Lung (tissue), 12 donors: ENCODE data around the gene BDP1. TPM values are rescaled to one million over a fixed set of nuclear protein-coding genes. Genes with fewer than 3 reads are reported as not detected.

ENCODE experiments used
- ATAC-seq: fragments of 200-7000 bp; cut with Tn5 transposase; one replicate; pipeline ENCODE4 v1.9.1; 2020; ENCODE audit warnings: moderate number of reproducible peaks; ENCODE audit not compliant: insufficient read depth, low FRiP score
- DNase-seq, 3 donors: peaks; one replicate each; pipeline ENCODE4 v3.0.0-alpha.2; 2013 to 2017
- H3K27ac ChIP-seq, 2 donors: one replicate each; pipeline ENCODE4 v1.5.1; 2013; ENCODE audit warnings: mild to moderate bottlenecking in 2 of 2, moderate library complexity in 2 of 2, control low read depth in 1 of 2, inconsistent platforms in 1 of 2, low read depth in 1 of 2, low read length in 1 of 2
- H3K27me3 ChIP-seq, 3 donors: one replicate each; pipeline ENCODE4 v1.5.1; 2013; ENCODE audit warnings: low read length in 2 of 3; ENCODE audit not compliant: control insufficient read depth in 3 of 3, insufficient read depth in 3 of 3
- H3K36me3 ChIP-seq, 4 donors: one replicate each; pipeline ENCODE4 v1.5.1; 2013; ENCODE audit warnings: low read length in 4 of 4, mild to moderate bottlenecking in 1 of 4, moderate library complexity in 1 of 4; ENCODE audit not compliant: control insufficient read depth in 4 of 4, insufficient read depth in 4 of 4
- H3K4me1 ChIP-seq, 5 donors: one replicate each; pipeline ENCODE4 v1.5.1; 2013; ENCODE audit warnings: low read length in 5 of 5, mild to moderate bottlenecking in 2 of 5, moderate library complexity in 1 of 5; ENCODE audit not compliant: control insufficient read depth in 5 of 5, insufficient read depth in 5 of 5
- H3K4me3 ChIP-seq: one replicate; pipeline ENCODE4 v1.5.1; 2013; ENCODE audit warnings: mild to moderate bottlenecking, control low read depth, moderate library complexity
- H3K9ac ChIP-seq, 2 donors: one replicate each; pipeline ENCODE4 v1.5.1; 2013; ENCODE audit warnings: low read length in 2 of 2, control low read depth in 1 of 2; ENCODE audit not compliant: insufficient read depth in 1 of 2
- H3K9me3 ChIP-seq, 4 donors: one replicate each; pipeline ENCODE4 v1.5.1; 2013; ENCODE audit warnings: low read length in 3 of 4, mild to moderate bottlenecking in 1 of 4, moderate library complexity in 1 of 4; ENCODE audit not compliant: control insufficient read depth in 4 of 4, insufficient read depth in 3 of 4
- WGBS, 2 donors: extraction: QIAGEN DNeasy Blood & Tissue Kit; methylation state at CpG; one replicate each; pipeline ENCODE4 v1.1.7; 2013; 5-methylcytosine and 5-hydroxymethylcytosine counted together
- polyA plus RNA-seq, 2 donors: library from polyadenylated mRNA; stranded (reverse); fragments of 200-250 nt; gene quantifications; one replicate each; pipeline ENCODE4 v1.2.1, GENCODE V29; 2013
- total RNA-seq, 2 donors: library from RNA; depleted of rRNA in 1 of 2; stranded (reverse); fragments of >200 nt in 1 of 2; gene quantifications; one replicate each; pipeline ENCODE4 v1.2.1, GENCODE V29; 2014 to 2021
- TF ChIP-seq, protein P1 (sequence below): IDR thresholded peaks from 2 replicates; pipeline ENCODE4 v1.5.1; 2012; ENCODE audit warnings: mild to moderate bottlenecking; ENCODE audit errors: control extremely low read depth, extremely low read depth
- donor health status: control.
- donor health status: control.
- donor health status: Bipolar disorder and iron deficiency.
- donor health status: healthy.
- donor health status: DM: yes; HTN: yes; CAD: no.

Gene BDP1
- total and polyA plus RNA-seq, 4 donors, result 7.8 to 59.1 (median 18.1) TPM

GRCh38 chr5:71475788-71476384 lies 20.4 kb downstream of the BDP1 start:
- peaks cover 7 to 29% (median 17%) of the 10 kb centered on the region in 4 donors for H3K36me3 ChIP-seq
- ATAC-seq (no peak), DNase-seq (no peak)
- TF ChIP-seq, protein P1, sequence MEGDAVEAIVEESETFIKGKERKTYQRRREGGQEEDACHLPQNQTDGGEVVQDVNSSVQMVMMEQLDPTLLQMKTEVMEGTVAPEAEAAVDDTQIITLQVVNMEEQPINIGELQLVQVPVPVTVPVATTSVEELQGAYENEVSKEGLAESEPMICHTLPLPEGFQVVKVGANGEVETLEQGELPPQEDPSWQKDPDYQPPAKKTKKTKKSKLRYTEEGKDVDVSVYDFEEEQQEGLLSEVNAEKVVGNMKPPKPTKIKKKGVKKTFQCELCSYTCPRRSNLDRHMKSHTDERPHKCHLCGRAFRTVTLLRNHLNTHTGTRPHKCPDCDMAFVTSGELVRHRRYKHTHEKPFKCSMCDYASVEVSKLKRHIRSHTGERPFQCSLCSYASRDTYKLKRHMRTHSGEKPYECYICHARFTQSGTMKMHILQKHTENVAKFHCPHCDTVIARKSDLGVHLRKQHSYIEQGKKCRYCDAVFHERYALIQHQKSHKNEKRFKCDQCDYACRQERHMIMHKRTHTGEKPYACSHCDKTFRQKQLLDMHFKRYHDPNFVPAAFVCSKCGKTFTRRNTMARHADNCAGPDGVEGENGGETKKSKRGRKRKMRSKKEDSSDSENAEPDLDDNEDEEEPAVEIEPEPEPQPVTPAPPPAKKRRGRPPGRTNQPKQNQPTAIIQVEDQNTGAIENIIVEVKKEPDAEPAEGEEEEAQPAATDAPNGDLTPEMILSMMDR, result no peak
- H3K9ac ChIP-seq, result no peak overlapping the region
- no peaks in the 10 kb centered on the region for H3K27me3 ChIP-seq
- WGBS, 2 donors, result 69 to 70% methylated on average over 3 of the region's 3 CpGs
- H3K4me1 ChIP-seq, result no peaks in the 10 kb centered on the region
- H3K4me3 ChIP-seq, result no peak overlapping the region
- no peaks in the 10 kb centered on the region for H3K9me3 ChIP-seq
- H3K27ac ChIP-seq, result no peak overlapping the region

DNA sequence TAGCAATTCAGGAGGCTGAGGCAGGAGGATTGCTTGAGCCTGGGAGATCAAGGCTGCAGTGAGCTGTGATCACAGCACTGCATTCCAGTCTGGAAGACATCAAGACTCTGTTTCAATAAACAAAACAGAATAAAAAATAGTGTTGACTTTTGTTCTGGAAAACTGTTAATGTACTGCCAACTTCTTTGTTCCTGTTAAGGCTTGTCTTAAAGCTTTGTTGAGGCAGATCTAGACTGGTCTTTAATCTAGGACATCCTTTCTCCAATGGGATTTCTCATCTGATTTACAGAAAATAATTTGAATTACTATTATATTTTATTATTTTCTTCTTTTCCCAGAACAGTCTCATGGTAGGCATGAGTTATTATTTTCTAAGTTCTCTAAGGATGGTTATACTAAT lies 26.0 kb downstream of the BDP1 start:
- Histone ChIP-seq H3K4me3 (no peak overlapping the region), H3K9me3 (no peaks in the 10 kb centered on the region), H3K27ac (no peak overlapping the region), H3K27me3 (no peaks in the 10 kb centered on the region), H3K4me1 (peaks cover 0 to 7% (median 3%) of the 10 kb centered on the region in 5 donors), H3K9ac (no peak overlapping the region), H3K36me3 (peaks cover 8 to 35% (median 16%) of the 10 kb centered on the region in 4 donors)
- ATAC-seq, result no peak
- no peak for DNase-seq
- TF ChIP-seq, protein P1, result no peak

GRCh38 chr5:71482132-71482531 lies 26.7 kb downstream of the BDP1 start:
- peak in 1 of 3 donors; percentile 10 for DNase-seq
- ATAC-seq, result no peak
- TF ChIP-seq, protein P1, result no peak
- Histone ChIP-seq H3K9ac (no peak overlapping the region), H3K36me3 (peaks cover 8 to 35% (median 15%) of the 10 kb centered on the region in 4 donors), H3K4me3 (no peak overlapping the region), H3K27me3 (no peaks in the 10 kb centered on the region), H3K27ac (no peak overlapping the region), H3K9me3 (no peaks in the 10 kb centered on the region), H3K4me1 (peaks cover 0 to 7% (median 3%) of the 10 kb centered on the region in 5 donors)
- 53 to 78% methylated on average over 2 of the region's 2 CpGs for WGBS, 2 donors

DNA sequence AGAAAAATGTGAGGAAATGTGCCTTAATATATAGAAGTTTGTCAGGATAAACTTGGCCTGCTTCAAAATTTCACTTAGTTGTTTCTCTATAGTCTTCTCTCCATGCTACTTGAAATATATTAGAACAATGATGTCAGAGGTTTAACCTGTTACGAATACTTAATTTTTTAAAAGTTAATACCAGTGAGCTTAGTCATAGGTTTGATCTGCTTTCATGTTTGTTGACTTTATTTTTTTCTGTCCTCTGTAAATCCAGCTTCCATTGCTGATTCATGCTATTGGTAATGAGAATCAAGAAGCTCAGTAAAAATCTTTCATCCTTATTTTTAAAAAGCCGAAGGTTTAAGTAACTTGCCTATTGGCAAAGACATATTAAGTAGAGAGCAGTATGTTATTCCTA lies 27.9 kb downstream of the BDP1 start:
- WGBS, 2 donors, result 79 to 91% methylated on average over 2 of the region's 2 CpGs
- peaks cover 8 to 39% (median 20%) of the 10 kb centered on the region in 4 donors for H3K36me3 ChIP-seq
- ATAC-seq (no peak), DNase-seq (no peak)
- TF ChIP-seq, protein P1, result no peak
- H3K27ac ChIP-seq, result no peak overlapping the region
- no peak overlapping the region for H3K4me3 ChIP-seq
- H3K4me1 ChIP-seq, result peaks cover 0 to 7% (median 3%) of the 10 kb centered on the region in 5 donors
- no peaks in the 10 kb centered on the region for H3K9me3 ChIP-seq
- H3K9ac ChIP-seq, result no peak overlapping the region
- no peaks in the 10 kb centered on the region for H3K27me3 ChIP-seq
